ENCODE data around the gene CAVIN4.

- TF ChIP-seq CTCF (conservative IDR thresholded peaks at IDR 0.05 in 1 of 2, IDR thresholded peaks at IDR 0.05 in 1 of 2; ENCODE audit: low read depth in 1 of 2, low read length in 2 of 2) = no peak
- no peak for TF ChIP-seq EZH2 (IDR thresholded peaks at IDR 0.05; ENCODE audit: low read length, missing control alignments)
Observed at GRCh38 chr9:100591639-100592412, 13.9 kb downstream of the CAVIN4 start.

Measured in fibroblast of lung (primary cell).